ENCODE measurements around the gene ARPC2.

- TF ChIP-seq POLR2AphosphoS5 (IDR thresholded peaks at IDR 0.05; ENCODE audit: low read depth, low read length): no peak
- no peak for TF ChIP-seq POLR2A (IDR thresholded peaks at IDR 0.05; ENCODE audit: low read depth, low read length)
- TF ChIP-seq TAF1 (IDR thresholded peaks at IDR 0.05; ENCODE audit: borderline replicate concordance, low read depth, low read length): no peak
Measured at GRCh38 chr2:218273908-218274249, 56.9 kb downstream of the ARPC2 start.
